ENCODE results near the gene ST6GAL1.

DNA sequence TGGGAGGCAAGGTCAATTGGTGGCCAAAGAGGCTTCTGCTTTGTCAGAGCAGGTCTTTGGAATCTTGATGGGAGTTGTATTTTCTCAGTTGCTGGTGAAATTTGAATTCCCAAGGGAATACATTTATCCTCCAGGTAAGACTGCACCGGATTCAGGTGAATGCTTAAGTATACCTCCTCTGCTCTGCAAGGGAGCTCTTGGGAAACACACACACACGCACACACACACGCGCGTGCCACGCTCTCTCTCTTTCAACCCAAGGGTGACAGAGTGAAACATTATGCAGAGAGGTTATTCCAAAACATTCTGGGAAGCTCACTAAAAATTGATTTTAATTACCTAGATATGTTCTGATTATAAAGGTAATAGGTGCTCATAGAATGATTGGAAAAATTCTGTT lies 33.7 kb downstream of the ST6GAL1 start:
- TF ChIP-seq POLR2A (IDR thresholded peaks at IDR 0.05; ENCODE audit: extremely low read depth, insufficient read length) (no peak), MAX (IDR thresholded peaks at IDR 0.05; ENCODE audit: low read depth, low read length) (no peak)
- TF ChIP-seq, protein P1, sequence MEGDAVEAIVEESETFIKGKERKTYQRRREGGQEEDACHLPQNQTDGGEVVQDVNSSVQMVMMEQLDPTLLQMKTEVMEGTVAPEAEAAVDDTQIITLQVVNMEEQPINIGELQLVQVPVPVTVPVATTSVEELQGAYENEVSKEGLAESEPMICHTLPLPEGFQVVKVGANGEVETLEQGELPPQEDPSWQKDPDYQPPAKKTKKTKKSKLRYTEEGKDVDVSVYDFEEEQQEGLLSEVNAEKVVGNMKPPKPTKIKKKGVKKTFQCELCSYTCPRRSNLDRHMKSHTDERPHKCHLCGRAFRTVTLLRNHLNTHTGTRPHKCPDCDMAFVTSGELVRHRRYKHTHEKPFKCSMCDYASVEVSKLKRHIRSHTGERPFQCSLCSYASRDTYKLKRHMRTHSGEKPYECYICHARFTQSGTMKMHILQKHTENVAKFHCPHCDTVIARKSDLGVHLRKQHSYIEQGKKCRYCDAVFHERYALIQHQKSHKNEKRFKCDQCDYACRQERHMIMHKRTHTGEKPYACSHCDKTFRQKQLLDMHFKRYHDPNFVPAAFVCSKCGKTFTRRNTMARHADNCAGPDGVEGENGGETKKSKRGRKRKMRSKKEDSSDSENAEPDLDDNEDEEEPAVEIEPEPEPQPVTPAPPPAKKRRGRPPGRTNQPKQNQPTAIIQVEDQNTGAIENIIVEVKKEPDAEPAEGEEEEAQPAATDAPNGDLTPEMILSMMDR (IDR thresholded peaks at IDR 0.05; ENCODE audit: low read depth, low read length), result no peak

All from NB4 (cell line).